ENCODE measurements around the gene EMD.
A peak's percentile ranks its signal among the peaks of the same experiment; 100 is the strongest.
"Not testable (repeated sequence)": the region's sequence is repeated elsewhere in the genome, so short reads cannot be mapped to it uniquely, and the experiment has no call there.

EMD gene

DNA sequence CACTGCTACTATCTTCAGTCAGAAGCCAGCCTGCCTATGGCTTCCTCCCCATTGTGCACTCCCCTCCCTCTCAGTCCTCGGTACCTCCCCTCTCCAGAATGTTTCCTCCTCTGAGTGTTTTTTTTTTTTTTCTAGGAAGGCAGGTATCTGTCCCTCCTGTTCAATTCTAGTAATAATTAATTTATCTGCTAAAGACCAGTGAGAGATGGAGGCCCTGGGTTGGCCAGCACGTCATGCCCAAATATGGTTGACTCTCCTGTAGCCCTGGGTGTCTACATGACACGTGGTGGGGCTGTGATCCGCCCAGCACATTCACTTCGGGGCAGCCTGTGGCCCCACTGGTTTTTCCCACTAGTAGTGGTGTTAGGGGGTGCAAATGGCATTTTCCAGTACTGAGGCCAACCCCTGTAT is 6.5 kb upstream of the EMD start:
- no peak for DNase-seq

- DNase-seq: peak; percentile 82
Observed at GRCh38 chrX:154373340-154374306, 5.5 kb upstream of the EMD start.

DNA sequence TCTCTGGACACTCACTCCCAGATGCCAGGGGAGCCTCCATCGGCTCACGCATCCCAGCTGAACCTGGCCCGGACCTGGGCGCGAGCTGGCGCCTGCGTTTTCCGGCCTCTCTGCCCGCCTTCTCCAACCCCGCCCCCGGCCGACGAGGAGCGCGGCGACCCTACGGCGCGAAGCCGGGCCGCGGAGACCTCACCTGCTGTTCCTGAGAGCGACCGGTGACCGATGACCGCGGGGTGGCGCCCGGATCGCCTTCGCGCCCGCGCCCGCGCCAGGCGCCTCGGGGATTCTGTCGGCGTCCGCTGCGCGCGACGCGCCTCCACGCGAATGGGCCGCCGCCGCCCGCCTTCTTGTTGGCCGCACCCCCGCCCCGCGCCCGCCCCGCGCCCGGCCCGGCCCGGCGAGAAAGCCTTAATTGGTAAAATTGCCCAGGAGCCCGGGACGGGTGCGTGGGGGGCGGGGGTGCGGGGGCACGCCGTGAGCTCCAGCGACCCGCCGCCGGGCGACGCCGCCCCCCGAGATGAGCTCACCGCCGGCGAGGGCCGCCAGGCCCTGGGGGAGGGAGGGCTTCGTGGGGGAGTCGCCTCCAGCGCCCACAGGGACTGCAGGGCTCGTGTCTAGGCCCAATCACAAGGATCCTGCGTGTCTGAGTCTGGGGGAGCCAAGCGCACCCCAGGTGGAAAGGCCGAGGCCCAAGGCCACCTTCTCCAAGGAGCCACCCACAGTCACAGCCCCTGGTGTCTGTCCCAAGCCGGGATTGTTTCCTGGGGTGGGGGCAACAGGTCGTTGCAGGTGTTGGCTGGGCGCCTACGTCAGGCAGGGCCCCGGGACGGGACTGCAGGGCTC is 4.6 kb upstream of the EMD start, which contains the start of gene FLNA:
Gene FLNA, minus strand, starts transcription at position 322 of the 843 bp plus-strand sequence. CDS start 3,389 bp downstream, outside the sequence.
- peak; percentile 51 for DNase-seq

DNA sequence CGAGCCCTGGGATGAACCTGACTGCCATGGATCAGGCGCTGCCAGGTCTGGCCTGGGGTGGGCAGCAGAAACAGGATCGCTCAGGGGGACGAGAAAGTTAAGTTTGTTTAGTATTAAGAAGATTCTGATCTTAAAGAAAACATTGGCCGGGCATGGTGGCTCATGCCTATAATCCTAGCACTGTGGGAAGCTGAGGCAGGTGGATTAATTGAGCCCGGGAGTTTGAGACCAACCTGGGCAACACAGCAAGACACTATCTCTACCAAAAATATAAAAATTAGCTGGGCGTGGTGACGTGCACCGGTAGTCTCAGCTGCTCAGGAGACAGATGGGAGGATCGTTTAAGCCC is 4.0 kb upstream of the EMD start:
- DNase-seq: no peak

GRCh38 chrX:154376774-154377173 is 2.3 kb upstream of the EMD start:
- no peak for DNase-seq

DNA sequence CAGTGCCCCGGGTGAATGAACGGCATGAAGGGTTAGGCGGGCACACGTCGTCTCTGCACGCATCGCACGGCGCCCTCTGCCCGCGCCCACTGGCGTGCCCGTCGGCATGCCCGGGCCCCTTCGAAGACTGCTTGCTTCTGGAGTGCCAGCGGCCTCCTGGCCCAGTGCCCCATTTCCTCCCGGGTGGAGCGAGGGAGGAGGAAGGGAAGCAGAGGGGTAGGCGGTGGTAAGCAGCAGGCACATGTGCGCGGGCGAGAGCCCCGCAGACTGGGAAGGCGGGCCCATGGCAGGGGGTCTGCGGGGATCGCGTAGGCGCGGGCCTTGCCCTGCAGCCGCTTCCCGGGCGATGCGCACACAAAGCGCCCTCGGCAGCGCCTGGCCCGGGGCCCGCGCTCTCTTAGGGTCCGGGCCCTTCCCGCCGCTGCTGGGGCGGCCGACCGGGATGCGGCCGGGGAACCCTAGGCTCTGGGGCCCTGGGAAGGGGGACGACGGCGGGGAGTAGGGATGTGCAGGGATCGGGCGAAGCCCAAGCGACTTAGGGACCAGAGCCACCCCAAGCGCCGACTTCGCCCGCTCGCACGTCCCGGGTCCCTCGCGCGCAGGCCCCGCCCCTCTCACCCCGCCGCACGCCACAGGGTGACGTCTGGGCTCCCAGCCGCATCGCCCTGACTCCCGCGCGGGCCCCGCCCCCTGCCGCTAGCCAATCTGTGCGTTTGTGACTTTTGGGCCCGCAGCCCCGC is 866 bp upstream of the EMD start:
- DNase-seq: peak; percentile 67

- no peak for DNase-seq
Observed at GRCh38 chrX:154379569-154379951, 465 bp downstream of the EMD start.

DNA sequence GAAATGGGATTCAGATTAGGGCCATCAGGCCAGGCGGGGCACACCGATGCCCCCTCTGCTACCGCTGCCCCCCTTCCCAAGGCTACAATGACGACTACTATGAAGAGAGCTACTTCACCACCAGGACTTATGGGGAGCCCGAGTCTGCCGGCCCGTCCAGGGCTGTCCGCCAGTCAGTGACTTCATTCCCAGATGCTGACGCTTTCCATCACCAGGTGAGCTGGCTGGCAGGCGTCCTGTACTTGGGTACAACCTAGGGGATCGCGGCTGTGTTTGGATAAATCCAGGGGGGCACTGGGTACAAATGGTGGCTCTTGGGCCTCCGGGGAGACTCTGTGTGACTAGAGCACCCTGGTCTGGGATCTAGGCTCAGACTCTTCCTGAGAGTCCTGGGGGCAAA is 1.1 kb downstream of the EMD start:
- DNase-seq: no peak

DNA sequence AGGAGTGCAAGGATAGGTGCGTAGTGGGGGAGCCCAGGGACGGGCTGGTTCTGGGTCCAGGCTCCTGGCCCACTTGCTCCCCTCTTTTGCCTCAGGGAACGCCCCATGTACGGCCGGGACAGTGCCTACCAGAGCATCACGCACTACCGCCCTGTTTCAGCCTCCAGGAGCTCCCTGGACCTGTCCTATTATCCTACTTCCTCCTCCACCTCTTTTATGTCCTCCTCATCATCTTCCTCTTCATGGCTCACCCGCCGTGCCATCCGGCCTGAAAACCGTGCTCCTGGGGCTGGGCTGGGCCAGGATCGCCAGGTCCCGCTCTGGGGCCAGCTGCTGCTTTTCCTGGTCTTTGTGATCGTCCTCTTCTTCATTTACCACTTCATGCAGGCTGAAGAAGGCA is 1.7 kb downstream of the EMD start:
- no peak for DNase-seq

GRCh38 chrX:154381271-154381670 is 2.2 kb downstream of the EMD start:
- no peak for DNase-seq

DNA sequence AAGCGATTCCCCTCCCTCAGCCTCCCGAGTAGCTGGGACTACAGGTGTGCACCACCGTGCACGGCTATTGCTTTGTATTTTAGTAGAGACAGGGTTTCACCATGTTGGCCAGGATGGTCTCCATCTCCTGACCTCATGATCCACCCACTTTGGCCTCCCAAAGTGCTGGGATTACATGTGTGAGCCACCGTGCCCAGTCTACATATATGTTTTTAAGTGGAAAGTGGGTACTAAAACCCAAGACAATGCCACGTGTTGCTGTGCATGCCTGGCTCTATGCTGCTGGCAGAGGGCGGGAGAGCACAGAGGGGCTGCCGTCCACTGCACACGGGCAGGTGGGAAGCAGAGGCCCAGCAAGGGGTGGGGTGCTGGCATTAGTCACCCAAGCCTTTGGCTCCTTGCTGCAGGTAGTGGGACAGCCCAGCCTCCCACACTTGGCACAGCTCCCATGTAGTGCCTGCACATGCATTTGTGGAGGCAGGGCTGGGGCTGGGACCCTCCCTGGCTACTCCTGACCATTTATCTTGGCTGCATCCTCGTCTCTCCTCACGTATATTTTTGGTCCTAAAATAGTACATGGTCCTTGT is 3.5 kb downstream of the EMD start:
- no peak for DNase-seq

GRCh38 chrX:154383359-154384283 is 4.5 kb downstream of the EMD start:
- DNase-seq: no peak

DNA sequence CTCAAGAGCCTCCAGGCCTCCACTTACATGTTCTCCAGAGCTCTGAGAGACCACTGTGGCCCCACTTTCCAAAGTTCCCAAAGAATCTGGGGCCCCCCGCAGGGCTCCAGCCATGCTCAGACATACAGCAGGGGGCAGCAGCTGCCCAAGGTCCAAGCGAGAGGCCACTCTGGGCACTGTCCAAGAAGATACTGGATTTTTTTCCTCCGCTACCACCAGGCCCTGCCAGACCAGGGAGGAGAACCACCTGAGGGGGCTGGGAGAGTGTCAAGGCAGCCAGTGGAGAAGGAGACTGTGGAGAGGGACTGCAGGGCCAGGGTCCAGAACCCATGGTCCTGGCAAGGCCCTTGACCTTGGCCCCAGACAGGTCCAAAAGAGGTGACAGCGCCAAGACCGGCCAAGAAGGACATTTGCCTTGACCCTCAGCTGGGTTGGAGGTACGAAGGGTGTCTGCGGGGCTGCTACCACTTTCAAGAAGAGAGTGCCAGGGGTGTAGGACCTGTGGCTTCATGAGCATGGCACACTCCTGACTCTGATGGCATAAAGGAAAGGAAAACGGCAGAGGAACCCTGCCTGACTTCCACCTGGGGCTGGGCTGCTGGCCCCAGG is 5.3 kb downstream of the EMD start:
- DNase-seq: no peak

GRCh38 chrX:154388094-154388493 is 9.0 kb downstream of the EMD start:
- not testable (repeated sequence) for DNase-seq

DNA sequence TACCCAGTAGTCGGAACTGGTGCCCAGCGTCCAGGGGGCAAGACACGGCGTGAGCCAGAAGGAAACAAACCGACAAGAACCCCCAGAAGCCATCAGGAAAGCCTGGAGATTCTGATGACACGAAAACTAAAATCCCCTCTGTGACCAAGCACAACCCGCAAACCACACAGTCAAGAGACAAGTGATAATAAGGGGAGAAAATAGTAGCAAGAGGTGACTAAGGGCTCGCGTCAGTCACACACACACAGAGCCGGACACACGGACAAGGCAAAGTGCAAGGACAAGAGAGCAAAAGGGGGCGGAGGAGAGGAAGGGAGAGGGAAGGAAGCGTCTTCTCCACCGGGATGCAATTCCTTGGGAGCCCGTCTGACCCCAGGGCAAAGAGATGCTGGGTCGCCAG is 9.6 kb downstream of the EMD start:
- DNase-seq: not testable (repeated sequence)

DNA sequence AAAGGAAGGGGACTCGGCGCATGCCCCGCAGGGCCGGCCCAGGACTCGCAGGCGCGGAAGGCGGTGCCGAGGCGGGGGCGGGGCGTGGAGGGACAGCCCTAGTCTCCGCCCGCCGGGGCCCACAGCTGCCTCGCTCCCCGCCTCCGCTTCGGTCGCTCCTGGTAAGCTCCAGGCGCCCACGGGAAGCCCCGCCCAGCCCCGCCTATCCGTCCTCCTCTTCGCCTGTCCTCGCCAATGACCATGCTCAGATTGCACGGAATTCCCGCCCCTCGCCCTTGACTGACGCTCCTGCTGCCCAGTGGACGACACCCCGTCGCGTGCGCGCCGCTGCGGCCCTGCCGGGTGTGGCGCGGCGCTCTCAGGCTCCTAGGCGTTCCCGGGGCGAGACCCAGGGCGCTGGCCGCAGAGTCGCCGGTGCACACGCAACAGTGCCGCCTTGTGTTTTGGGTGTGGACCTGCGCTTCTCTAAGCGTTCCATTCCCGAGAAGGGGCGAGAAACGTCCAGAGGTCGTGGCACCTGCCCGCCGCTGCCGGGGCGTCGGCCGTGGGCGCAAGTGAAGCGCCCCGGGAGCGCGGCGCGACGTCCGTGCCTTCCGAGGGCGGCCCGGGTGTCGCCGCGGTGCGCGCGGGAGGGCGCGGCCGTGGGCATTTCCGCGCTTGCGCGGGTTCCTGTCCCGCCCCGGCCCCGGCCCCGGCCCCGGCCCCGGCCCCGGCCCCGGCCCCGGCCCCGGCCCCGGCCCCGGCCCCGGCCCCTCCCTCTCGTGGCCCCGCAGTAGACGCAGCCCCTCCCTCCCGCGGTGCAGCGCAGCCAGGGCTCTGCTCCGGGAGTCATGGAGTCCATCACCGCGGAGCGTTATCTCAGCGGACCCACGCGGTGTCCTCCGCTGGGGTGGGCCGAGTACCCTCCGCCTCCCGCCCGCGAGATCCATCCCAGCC is 11.0 kb downstream of the EMD start:
- not testable (repeated sequence) for DNase-seq

DNA sequence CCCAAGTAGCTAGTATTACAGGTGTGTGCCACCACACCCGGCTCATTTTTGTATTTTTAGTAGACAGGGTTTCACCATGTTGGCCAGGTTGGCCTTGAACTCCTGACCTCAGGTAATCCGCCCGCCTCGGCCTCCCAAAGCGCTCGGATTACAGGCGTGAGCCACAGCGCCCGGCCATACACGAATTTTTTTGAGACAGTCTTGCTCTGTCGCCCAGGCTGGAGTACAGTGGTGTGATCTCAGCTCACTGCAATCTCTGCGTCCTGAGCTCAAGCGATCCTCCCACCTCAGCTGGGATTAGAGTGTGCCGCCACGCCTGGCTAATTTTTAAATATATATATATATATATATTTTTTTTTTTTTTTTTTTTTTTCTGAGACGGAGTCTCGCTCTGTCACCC is 17.3 kb downstream of the EMD start:
- DNase-seq: peak; percentile 9

GRCh38 chrX:154396973-154397887 is 18.1 kb downstream of the EMD start:
- DNase-seq: peak; percentile 86

Measured in left hindlimb (tissue), 1 donor.